Panc1 (cell line): ENCODE results near the gene VPS52. TPM values are rescaled to one million over a fixed set of nuclear protein-coding genes. Genes with fewer than 3 reads are reported as not detected.

Experiments
- ATAC-seq: fragments of 200-7000 bp; cut with Tn5 transposase; 2 replicates; pipeline ENCODE4 v1.9.1; 2020; ENCODE audit warnings: mild to moderate bottlenecking, moderate library complexity
- BruUV-seq: library from RNA; stranded (reverse); fragments of 400-500 nt; replicated peaks from 2 replicates; lab custom pipeline; 2021; lab: Mats Ljungman, UMichigan
- CTCF ChIA-PET: fragments of 300-600 bp; sonication (Branson Sonifier 250); formaldehyde crosslinking; loops from one replicate; lab custom pipeline; 2022; ENCODE audit warnings: antibody characterized with exemption; lab: Charles Lee
- POLR2A ChIA-PET: fragments of 300-600 bp; sonication (Branson Sonifier 250); formaldehyde crosslinking; loops from one replicate; lab custom pipeline; 2022; ENCODE audit warnings: antibody characterized with exemption; lab: Charles Lee
- DNase-seq: peaks from one replicate; pipeline ENCODE4 v3.0.0-alpha.2; 2010; ENCODE audit warnings: low read depth, low spot score
- H3K27ac ChIP-seq: 2 replicates; pipeline ENCODE4 v1.5.1; 2011; ENCODE audit warnings: mild to moderate bottlenecking, low read length, inconsistent platforms
- H3K27me3 ChIP-seq: fragments of 200-500 bp; sonication (Bioruptor generic); 2 replicates; pipeline ENCODE4 v1.6.0; 2014; ENCODE audit warnings: low read length, inconsistent platforms; ENCODE audit not compliant: control insufficient read depth, insufficient read depth
- H3K36me3 ChIP-seq: fragments of 200-500 bp; sonication (Bioruptor generic); 2 replicates; pipeline ENCODE4 v1.5.1; 2014; ENCODE audit warnings: inconsistent platforms, mild to moderate bottlenecking, low read length, moderate library complexity; ENCODE audit not compliant: control insufficient read depth, insufficient read depth
- H3K4me1 ChIP-seq: 2 replicates; pipeline ENCODE4 v1.5.1; 2011; ENCODE audit warnings: inconsistent platforms, mild to moderate bottlenecking, low read length, moderate library complexity; ENCODE audit not compliant: control insufficient read depth, insufficient read depth
- H3K4me3 ChIP-seq, 2 experiments: 2 replicates each; pipeline ENCODE4 v1.5.1; 2011 to 2012; ENCODE audit warnings: low read depth in 2 of 2, low read length in 2 of 2, mild to moderate bottlenecking in 2 of 2, inconsistent platforms in 1 of 2, moderate library complexity in 1 of 2
- H3K9me3 ChIP-seq: fragments of 200-500 bp; sonication (Bioruptor generic); 2 replicates; pipeline ENCODE4 v1.5.1; 2014; ENCODE audit warnings: low read depth, mild to moderate bottlenecking, inconsistent platforms, low read length, moderate library complexity; ENCODE audit not compliant: control insufficient read depth, insufficient read depth
- POLR2AphosphoS5 ChIP-seq: IDR thresholded peaks from 2 replicates; pipeline ENCODE4 v1.6.1; 2012; ENCODE audit warnings: mild to moderate bottlenecking, low read depth, low read length, moderate library complexity
- SIN3A ChIP-seq: IDR thresholded peaks from 2 replicates; pipeline ENCODE4 v1.6.1; 2012; ENCODE audit warnings: low read depth, mild to moderate bottlenecking, low read length, moderate library complexity, borderline replicate concordance; ENCODE audit not compliant: insufficient read depth
- TCF7L2 ChIP-seq: IDR thresholded peaks from 2 replicates; pipeline ENCODE4 v1.6.1; 2011; ENCODE audit warnings: mild to moderate bottlenecking, low read depth, low read length, inconsistent platforms
- in situ Hi-C: cut with HindIII; loops from 2 replicates; pipeline ENCODE4 v1.10.0; 2016; ENCODE audit warnings: low sequenced_read_pairs, low pct_unique_long_range_greater_than_20kb
- intact Hi-C: fragments of 100-400 bp; cut with micrococcal nuclease; formaldehyde crosslinking; loops from one replicate; pipeline ENCODE4 v1.10.0; 2022; ENCODE audit not compliant: unreplicated experiment
- microRNA-seq: library from miRNA; unstranded; fragments of <30 nt; microRNA quantifications from one replicate; pipeline ENCODE4 v1.1.0, GENCODE V29; 2020; ENCODE audit not compliant: unreplicated experiment
- total RNA-seq: library from RNA; stranded (reverse); gene quantifications from one replicate; pipeline ENCODE4 v1.2.1, GENCODE V29; 2021; ENCODE audit not compliant: unreplicated experiment
- TF ChIP-seq, protein P1 (sequence below), 2 experiments: IDR thresholded peaks; 2 replicates each; pipeline ENCODE4 v1.6.1; 2011 to 2012; ENCODE audit warnings: low read depth in 2 of 2, control low read depth in 1 of 2, low read length in 1 of 2, mild to moderate bottlenecking in 1 of 2, moderate library complexity in 1 of 2; ENCODE audit not compliant: insufficient read depth in 1 of 2
- TF ChIP-seq, protein P2 (sequence below): fragments of 450-650 bp; IDR thresholded peaks from 2 replicates; pipeline ENCODE4 v1.5.1; 2017; ENCODE audit warnings: mild to moderate bottlenecking

Gene VPS52
- total RNA-seq, 1 experiment from 2014 or later: 77.7 TPM

DNA sequence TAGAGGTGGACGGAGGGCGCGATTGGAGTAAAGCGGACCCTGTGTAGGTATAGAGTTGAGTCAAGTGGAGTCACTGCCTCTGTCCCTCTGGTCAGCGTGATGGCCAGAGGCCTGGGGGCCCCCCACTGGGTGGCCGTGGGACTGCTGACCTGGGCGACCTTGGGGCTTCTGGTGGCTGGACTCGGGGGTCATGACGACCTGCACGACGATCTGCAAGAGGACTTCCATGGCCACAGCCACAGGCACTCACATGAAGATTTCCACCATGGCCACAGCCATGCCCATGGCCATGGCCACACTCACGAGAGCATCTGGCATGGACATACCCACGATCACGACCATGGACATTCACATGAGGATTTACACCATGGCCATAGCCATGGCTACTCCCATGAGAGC lies 70.5 kb downstream of the VPS52 start:
- no peaks in the 10 kb centered on the region for H3K27me3 ChIP-seq
- peaks cover 16% of the 10 kb centered on the region for H3K36me3 ChIP-seq
- in situ Hi-C loops (no loop called here), intact Hi-C loops (no loop called here)
- ChIA-PET POLR2A (no interaction called here), CTCF (no interaction called here)
- ATAC-seq: no peak
- DNase-seq: no peak
- no peaks in the 10 kb centered on the region for H3K9me3 ChIP-seq
- no peak for TF ChIP-seq POLR2AphosphoS5
- TF ChIP-seq, protein P1, sequence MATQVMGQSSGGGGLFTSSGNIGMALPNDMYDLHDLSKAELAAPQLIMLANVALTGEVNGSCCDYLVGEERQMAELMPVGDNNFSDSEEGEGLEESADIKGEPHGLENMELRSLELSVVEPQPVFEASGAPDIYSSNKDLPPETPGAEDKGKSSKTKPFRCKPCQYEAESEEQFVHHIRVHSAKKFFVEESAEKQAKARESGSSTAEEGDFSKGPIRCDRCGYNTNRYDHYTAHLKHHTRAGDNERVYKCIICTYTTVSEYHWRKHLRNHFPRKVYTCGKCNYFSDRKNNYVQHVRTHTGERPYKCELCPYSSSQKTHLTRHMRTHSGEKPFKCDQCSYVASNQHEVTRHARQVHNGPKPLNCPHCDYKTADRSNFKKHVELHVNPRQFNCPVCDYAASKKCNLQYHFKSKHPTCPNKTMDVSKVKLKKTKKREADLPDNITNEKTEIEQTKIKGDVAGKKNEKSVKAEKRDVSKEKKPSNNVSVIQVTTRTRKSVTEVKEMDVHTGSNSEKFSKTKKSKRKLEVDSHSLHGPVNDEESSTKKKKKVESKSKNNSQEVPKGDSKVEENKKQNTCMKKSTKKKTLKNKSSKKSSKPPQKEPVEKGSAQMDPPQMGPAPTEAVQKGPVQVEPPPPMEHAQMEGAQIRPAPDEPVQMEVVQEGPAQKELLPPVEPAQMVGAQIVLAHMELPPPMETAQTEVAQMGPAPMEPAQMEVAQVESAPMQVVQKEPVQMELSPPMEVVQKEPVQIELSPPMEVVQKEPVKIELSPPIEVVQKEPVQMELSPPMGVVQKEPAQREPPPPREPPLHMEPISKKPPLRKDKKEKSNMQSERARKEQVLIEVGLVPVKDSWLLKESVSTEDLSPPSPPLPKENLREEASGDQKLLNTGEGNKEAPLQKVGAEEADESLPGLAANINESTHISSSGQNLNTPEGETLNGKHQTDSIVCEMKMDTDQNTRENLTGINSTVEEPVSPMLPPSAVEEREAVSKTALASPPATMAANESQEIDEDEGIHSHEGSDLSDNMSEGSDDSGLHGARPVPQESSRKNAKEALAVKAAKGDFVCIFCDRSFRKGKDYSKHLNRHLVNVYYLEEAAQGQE (IDR thresholded peaks at IDR 0.05; ENCODE audit: insufficient read depth in 1 of 2, low read depth in 2 of 2, low read length in 1 of 2): no peak
- no peak for TF ChIP-seq SIN3A
- no peak for TF ChIP-seq TCF7L2
- TF ChIP-seq, protein P2, sequence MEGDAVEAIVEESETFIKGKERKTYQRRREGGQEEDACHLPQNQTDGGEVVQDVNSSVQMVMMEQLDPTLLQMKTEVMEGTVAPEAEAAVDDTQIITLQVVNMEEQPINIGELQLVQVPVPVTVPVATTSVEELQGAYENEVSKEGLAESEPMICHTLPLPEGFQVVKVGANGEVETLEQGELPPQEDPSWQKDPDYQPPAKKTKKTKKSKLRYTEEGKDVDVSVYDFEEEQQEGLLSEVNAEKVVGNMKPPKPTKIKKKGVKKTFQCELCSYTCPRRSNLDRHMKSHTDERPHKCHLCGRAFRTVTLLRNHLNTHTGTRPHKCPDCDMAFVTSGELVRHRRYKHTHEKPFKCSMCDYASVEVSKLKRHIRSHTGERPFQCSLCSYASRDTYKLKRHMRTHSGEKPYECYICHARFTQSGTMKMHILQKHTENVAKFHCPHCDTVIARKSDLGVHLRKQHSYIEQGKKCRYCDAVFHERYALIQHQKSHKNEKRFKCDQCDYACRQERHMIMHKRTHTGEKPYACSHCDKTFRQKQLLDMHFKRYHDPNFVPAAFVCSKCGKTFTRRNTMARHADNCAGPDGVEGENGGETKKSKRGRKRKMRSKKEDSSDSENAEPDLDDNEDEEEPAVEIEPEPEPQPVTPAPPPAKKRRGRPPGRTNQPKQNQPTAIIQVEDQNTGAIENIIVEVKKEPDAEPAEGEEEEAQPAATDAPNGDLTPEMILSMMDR: no peak
- H3K27ac ChIP-seq: peak overlapping the region; percentile 93
- peak overlapping the region; percentile 68 to 100 for H3K4me3 ChIP-seq
- TSS peak; percentile 96 for BruUV-seq
- peaks cover 44% of the 10 kb centered on the region for H3K4me1 ChIP-seq

Small RNA genes lying within 50 kb of the gene (microRNA-seq; reads per million reads assigned to microRNA genes)
- gene MIR219A1 (7.0 reads per million, percentile 21 among the genes with 10 or more reads in this experiment), gene MIR6834 (not detected), gene MIR6873 (not detected)

Other genes with a start within 250 kb of the VPS52 start
- 0.69 TPM for gene HLA-DPA1, start 198.2 kb downstream of the VPS52 start, total RNA-seq
- gene HLA-DPB1, start 195.9 kb downstream of the VPS52 start, total RNA-seq: 0.64 TPM
- gene COL11A2, start 79.4 kb downstream of the VPS52 start, total RNA-seq: 0.57 TPM
- gene RXRB, start 71.2 kb downstream of the VPS52 start, total RNA-seq: 27.4 TPM
- gene SLC39A7, start 71.0 kb downstream of the VPS52 start, total RNA-seq: 135 TPM
- gene HSD17B8, start 67.2 kb downstream of the VPS52 start, total RNA-seq: 7.4 TPM
- gene RING1, start 63.4 kb downstream of the VPS52 start, total RNA-seq: 33.7 TPM
- 1,987 TPM for gene RPS18, start 199 bp upstream of the VPS52 start, total RNA-seq
- gene B3GALT4, start 5.2 kb upstream of the VPS52 start, total RNA-seq: 6.0 TPM
- gene WDR46, start 17.4 kb upstream of the VPS52 start, total RNA-seq: 80.6 TPM
- gene PFDN6, start 17.7 kb upstream of the VPS52 start, total RNA-seq: 101 TPM
- gene RGL2, start 27.1 kb upstream of the VPS52 start, total RNA-seq: 84.4 TPM
- gene TAPBP, start 42.2 kb upstream of the VPS52 start, total RNA-seq: 246 TPM
- gene ZBTB22, start 45.9 kb upstream of the VPS52 start, total RNA-seq: 16.0 TPM
- 77.6 TPM for gene DAXX, start 51.1 kb upstream of the VPS52 start, total RNA-seq
- gene KIFC1, start 119.9 kb upstream of the VPS52 start, total RNA-seq: 81.8 TPM
- gene PHF1, start 139.1 kb upstream of the VPS52 start, total RNA-seq: 51.6 TPM
- 338 TPM for gene CUTA, start 146.2 kb upstream of the VPS52 start, total RNA-seq
- gene SYNGAP1, start 148.2 kb upstream of the VPS52 start, total RNA-seq: 29.0 TPM
- 17.6 TPM for gene ZBTB9, start 182.7 kb upstream of the VPS52 start, total RNA-seq